ENCODE measurements around the gene MINDY1.

MINDY1 gene

GRCh38 chr1:151011154-151011850 is 4.6 kb upstream of the MINDY1 start:
- DNase-seq = no peak

DNA sequence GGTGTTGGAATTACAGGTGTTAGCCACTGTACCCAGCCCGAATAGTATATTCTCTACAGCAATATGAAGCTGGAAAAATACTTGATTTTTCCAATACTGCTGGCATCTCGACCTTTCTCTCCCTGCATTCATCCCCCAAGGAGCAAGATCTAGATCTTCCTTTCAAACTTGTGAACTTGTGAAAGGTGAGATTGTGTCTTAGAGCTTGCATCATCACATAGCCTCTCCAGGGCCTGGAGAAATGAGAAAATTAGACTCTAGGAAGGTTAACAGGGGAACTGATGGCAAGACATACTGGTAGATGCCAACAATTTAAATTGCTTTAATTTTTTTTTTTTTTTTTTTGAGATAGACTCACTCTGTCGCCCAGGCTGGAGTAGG is 3.6 kb upstream of the MINDY1 start:
- DNase-seq = no peak

DNA sequence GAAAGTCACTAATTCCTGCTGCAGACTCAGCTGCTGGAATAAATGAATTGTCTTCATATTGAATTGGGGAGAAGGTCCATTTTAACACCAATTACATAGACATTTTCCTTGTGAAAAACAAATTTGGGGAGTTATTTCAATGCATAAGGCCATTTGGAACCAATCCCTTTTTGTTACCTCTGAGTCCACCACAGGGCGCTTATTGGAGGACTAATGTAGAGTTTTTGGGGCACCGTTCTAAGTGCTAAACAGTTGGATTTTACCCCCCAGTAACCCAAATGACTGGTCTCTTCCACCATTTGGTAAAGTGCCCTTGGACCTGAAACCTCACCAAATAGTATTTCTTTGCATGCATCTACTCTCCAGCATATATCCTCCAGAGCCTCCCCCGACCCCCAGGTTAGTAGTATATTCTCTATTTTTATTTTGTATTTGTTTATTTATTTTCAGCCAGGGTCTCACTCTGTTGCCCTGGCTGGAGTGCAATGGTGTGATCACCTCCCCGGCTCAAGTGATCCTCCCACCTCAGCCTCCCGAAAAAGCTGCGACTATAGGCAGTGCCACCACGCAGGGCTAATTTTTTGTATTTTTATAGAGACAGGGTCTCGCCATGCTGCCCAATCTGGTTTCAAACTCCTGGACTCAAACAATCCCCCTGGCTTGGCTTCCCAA is 3.1 kb upstream of the MINDY1 start:
- DNase-seq = no peak

DNA sequence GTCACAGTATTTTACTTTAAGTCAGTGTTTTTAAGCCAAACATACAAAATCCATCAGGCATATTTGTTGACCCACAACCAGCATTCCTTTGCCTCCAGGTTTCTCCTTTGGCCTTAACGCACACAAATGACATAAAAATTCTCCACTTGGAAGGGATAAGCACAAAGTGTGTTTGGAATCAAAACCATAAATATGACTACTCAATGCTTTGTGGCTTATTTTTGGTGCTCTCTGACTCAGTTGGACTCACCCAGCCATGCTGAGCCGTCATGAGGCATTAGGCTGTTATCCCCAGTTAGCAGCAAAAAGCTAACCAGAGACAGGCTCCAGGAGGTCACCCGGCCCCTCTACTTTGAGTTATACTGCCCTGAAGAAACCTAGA is 2.5 kb upstream of the MINDY1 start:
- no peak for DNase-seq

GRCh38 chr1:151008244-151009205 is 1.8 kb upstream of the MINDY1 start, which contains the start of gene PRUNE1:
Gene PRUNE1 (plus strand): TSS chr1:151008449. CDS start chr1:151008633, 184 bp downstream.
- peak; percentile 99 for DNase-seq

GRCh38 chr1:151007853-151008243 is 1.1 kb upstream of the MINDY1 start:
- DNase-seq = no peak

GRCh38 chr1:151005729-151006319 is 878 bp downstream of the MINDY1 start:
- no peak for DNase-seq

DNA sequence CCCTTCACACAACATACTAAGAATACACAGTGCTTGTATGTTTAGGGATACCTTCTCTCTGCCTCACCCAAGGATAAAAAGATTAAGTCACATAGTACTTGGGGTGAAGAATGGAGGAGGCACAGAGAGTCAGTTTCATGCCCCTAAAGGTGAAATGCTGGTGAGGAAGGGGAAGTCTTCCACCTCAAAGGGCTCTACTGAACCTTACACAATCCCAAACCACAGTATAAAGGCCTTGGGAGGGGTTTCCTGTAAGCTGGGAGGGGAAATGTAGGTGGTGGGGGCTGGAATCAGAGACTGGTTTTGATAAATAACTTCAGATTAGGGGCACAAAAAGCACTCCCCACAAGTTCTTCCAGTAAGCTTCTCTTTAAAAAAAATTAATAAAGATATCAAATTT is 3.5 kb downstream of the MINDY1 start:
- peak in 1 of 2 donors; percentile 46 for DNase-seq

GRCh38 chr1:151002611-151003010 is 4.1 kb downstream of the MINDY1 start:
- no peak for DNase-seq

- DNase-seq = no peak
Observed at GRCh38 chr1:151002051-151002450, 4.7 kb downstream of the MINDY1 start.

GRCh38 chr1:151001602-151002001 is 5.1 kb downstream of the MINDY1 start:
- DNase-seq = no peak

GRCh38 chr1:151000408-151000807 is 6.3 kb downstream of the MINDY1 start:
- no peak for DNase-seq

GRCh38 chr1:150999926-151000325 is 6.8 kb downstream of the MINDY1 start:
- no peak for DNase-seq

DNA sequence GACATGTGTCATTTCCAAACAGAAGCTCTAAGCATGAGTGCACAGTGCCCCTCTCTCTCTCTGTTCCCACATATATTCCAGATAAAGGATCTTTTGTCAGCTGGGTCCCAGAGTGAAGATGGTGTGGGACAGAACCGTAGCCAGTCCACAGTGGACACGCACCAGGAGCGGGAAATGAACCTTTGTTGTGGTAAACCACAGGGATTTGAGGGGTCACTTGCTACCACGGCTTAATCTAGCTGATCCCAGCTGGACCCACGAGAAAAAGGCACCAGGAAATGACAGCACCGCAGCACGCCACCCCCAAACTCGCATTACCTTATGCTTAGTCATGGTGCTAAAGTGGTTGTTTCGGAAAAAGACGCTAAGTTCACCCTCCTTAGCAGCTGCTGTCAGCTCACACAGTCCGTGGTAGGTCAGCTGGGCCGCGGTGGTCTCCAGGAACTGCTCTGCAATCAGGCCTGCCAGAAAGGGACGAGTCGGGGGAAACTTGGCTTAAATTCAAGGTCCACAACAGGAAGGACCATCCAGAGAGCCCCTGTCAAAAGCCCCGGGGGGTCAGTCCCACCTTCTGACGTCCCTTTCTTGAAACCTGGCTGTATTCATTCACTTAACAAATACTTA is 7.5 kb downstream of the MINDY1 start:
- no peak for DNase-seq

GRCh38 chr1:150997949-150998348 is 8.8 kb downstream of the MINDY1 start:
- no peak for DNase-seq

GRCh38 chr1:150997126-150997872 is 9.4 kb downstream of the MINDY1 start:
- no peak for DNase-seq

GRCh38 chr1:150995896-150996295 is 10.8 kb downstream of the MINDY1 start:
- DNase-seq = peak; percentile 31 to 57

DNA sequence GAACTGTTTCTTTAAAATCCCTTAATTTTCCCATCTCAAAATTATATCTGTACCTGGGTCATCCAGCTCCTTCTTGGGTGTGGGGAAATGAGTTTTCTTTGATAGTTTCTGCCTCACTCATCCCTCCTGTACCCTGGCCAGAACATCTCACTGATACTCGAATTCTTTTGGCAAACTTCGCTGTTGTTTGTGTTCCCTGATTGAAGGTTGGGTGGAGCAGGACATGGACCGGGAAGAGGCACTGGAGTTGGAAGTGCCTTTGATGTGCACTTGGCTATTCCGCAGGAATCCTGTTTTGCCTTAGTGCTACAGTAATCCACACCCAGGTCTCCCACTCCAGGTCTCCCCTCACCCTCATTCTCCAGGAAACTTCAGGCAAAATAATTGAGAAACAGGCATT is 11.2 kb downstream of the MINDY1 start:
- no peak for DNase-seq

GRCh38 chr1:150994248-150994647 is 12.5 kb downstream of the MINDY1 start:
- no peak for DNase-seq

- no peak for DNase-seq
Observed at GRCh38 chr1:150992626-150993025, 14.1 kb downstream of the MINDY1 start.

DNA sequence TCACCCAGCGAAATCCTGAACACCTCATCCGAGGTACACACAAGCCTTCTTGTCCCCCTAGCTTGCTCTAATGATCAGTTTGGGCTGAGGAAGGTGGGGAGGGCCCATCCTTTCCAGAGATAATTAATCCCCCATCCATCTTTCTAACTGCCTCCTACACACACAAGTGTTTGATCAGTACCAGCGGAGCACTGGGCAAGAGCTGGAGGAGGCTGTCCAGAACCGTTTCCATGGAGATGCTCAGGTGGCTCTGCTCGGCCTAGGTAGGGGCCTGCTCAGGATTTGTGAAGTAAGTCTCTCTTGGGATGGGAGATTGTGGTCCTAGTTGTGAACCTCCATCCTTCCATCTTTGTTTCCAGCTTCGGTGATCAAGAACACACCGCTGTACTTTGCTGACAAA is 18.8 kb downstream of the MINDY1 start:
- DNase-seq = no peak
